HuH-7 (cell line): ENCODE results near the gene TNNI2.

Experiments
- DNase-seq: peaks from one replicate; pipeline ENCODE4 v3.0.0; 2011; ENCODE audit warnings: low spot score

Gene TNNI2

GRCh38 chr11:1847006-1847735 is 8.4 kb downstream of the TNNI2 start:
- DNase-seq, result no peak

GRCh38 chr11:1847926-1848639 is 9.3 kb downstream of the TNNI2 start:
- no peak for DNase-seq

GRCh38 chr11:1848640-1849430 is 10.1 kb downstream of the TNNI2 start:
- DNase-seq, result no peak

- no peak for DNase-seq
Measured at GRCh38 chr11:1851468-1852180, 12.8 kb downstream of the TNNI2 start.

- DNase-seq, result no peak
Measured at GRCh38 chr11:1852271-1852876, 13.6 kb downstream of the TNNI2 start.

- no peak for DNase-seq
Measured at GRCh38 chr11:1852877-1853276, 14.1 kb downstream of the TNNI2 start, which contains the start of gene LSP1. Gene LSP1, plus strand, starts transcription at chr11:1853084. Its CDS starts 61 bp downstream, at chr11:1853145.

- DNase-seq, result no peak
Measured at GRCh38 chr11:1853376-1854131, 14.8 kb downstream of the TNNI2 start.

GRCh38 chr11:1854132-1854948 is 15.6 kb downstream of the TNNI2 start:
- no peak for DNase-seq

- no peak for DNase-seq
Measured at GRCh38 chr11:1854949-1855885, 16.4 kb downstream of the TNNI2 start.

GRCh38 chr11:1855886-1856265 is 17.1 kb downstream of the TNNI2 start:
- no peak for DNase-seq

GRCh38 chr11:1856306-1857005 is 17.7 kb downstream of the TNNI2 start:
- DNase-seq, result no peak

- DNase-seq, result no peak
Measured at GRCh38 chr11:1857064-1857463, 18.3 kb downstream of the TNNI2 start.

- DNase-seq, result no peak
Measured at GRCh38 chr11:1858154-1858553, 19.4 kb downstream of the TNNI2 start.

- DNase-seq, result no peak
Measured at GRCh38 chr11:1858576-1858975, 19.8 kb downstream of the TNNI2 start.

GRCh38 chr11:1859004-1859403 is 20.2 kb downstream of the TNNI2 start:
- no peak for DNase-seq

GRCh38 chr11:1860108-1860507 is 21.3 kb downstream of the TNNI2 start:
- DNase-seq, result no peak

- DNase-seq, result no peak
Measured at GRCh38 chr11:1861435-1862411, 22.9 kb downstream of the TNNI2 start.
